Neural cell (in vitro differentiated cells): Measurements from ENCODE around the gene EIF2D. TPM values are rescaled to one million over a fixed set of nuclear protein-coding genes. Genes with fewer than 3 reads are reported as not detected.
"Not testable (repeated sequence)": the region's sequence is repeated elsewhere in the genome, so short reads cannot be mapped to it uniquely, and the experiment has no call there.

Experiments
- H2AFZ ChIP-seq: fragments of 200-600, 300-800 bp; sonication (generic), shearing (Covaris generic); 2 replicates; pipeline ENCODE4 v1.6.0; 2014; ENCODE audit warnings: low read depth, mild to moderate bottlenecking, antibody characterized with exemption, low read length, moderate library complexity
- H3F3A ChIP-seq: fragments of 200-600 bp; shearing (Covaris generic); 2 replicates; pipeline ENCODE4 v1.6.1; 2016; ENCODE audit warnings: mild to moderate bottlenecking, moderate library complexity, mixed read lengths, antibody characterized with exemption, low read length; ENCODE audit not compliant: insufficient read depth, poor library complexity, severe bottlenecking
- H3K27ac ChIP-seq: fragments of 200-600, 300-800 bp; sonication (generic), shearing (Covaris generic); 2 replicates; pipeline ENCODE4 v1.5.1; 2014; ENCODE audit warnings: mild to moderate bottlenecking, low read length, moderate library complexity
- H3K27me3 ChIP-seq: fragments of 300-800, 200-600 bp; sonication (generic), shearing (Covaris generic); 2 replicates; pipeline ENCODE4 v1.6.0; 2014; ENCODE audit warnings: mild to moderate bottlenecking, low read depth, low read length, moderate library complexity; ENCODE audit not compliant: insufficient read depth
- H3K36me3 ChIP-seq: fragments of 300-800, 200-600 bp; sonication (generic), shearing (Covaris generic); 2 replicates; pipeline ENCODE4 v1.5.1; 2014; ENCODE audit warnings: mild to moderate bottlenecking, antibody characterized with exemption, low read length, moderate library complexity; ENCODE audit not compliant: insufficient read depth
- H3K4me2 ChIP-seq: fragments of 300-800, 200-600 bp; sonication (generic), shearing (Covaris generic); 2 replicates; pipeline ENCODE4 v1.6.0; 2014; ENCODE audit warnings: mild to moderate bottlenecking, low read length
- H3K4me3 ChIP-seq: fragments of 300-800, 200-600 bp; sonication (generic), shearing (Covaris generic); 2 replicates; pipeline ENCODE4 v1.5.1; 2014; ENCODE audit warnings: mild to moderate bottlenecking, low read length, moderate library complexity
- H3K79me2 ChIP-seq: fragments of 200-600 bp; shearing (Covaris generic); replicated peaks from 2 replicates; pipeline ENCODE4 v1.6.0; 2014; ENCODE audit warnings: mild to moderate bottlenecking, low read length, moderate library complexity; ENCODE audit not compliant: insufficient read depth
- H3K9ac ChIP-seq: fragments of 300-800, 200-600 bp; sonication (generic), shearing (Covaris generic); 2 replicates; pipeline ENCODE4 v1.6.1; 2016; ENCODE audit warnings: mild to moderate bottlenecking, low read length, mixed read lengths
- H3K9me2 ChIP-seq: fragments of 200-600 bp; shearing (Covaris generic); 2 replicates; pipeline ENCODE4 v1.6.1; 2016; ENCODE audit warnings: mild to moderate bottlenecking, low read length, mixed read lengths; ENCODE audit not compliant: insufficient read depth
- H3K9me3 ChIP-seq: fragments of 200-600, 300-800 bp; sonication (generic), shearing (Covaris generic); 2 replicates; pipeline ENCODE4 v1.6.1; 2016; ENCODE audit warnings: mild to moderate bottlenecking, mixed run types, low read length, moderate library complexity, mixed read lengths
- H4K20me1 ChIP-seq: fragments of 200-600 bp; shearing (Covaris generic); 2 replicates; pipeline ENCODE4 v1.6.1; 2016; ENCODE audit warnings: mild to moderate bottlenecking, mixed run types; ENCODE audit not compliant: insufficient read depth
- EP300 ChIP-seq: fragments of 450-650 bp; conservative IDR thresholded peaks from 2 replicates; pipeline ENCODE4 v1.6.1; 2014; ENCODE audit warnings: antibody characterized with exemption, mild to moderate bottlenecking, moderate library complexity; ENCODE audit not compliant: poor library complexity, severe bottlenecking
- MXI1 ChIP-seq: fragments of 450-650 bp; conservative IDR thresholded peaks from 2 replicates; pipeline ENCODE4 v1.6.1; 2014; ENCODE audit warnings: antibody characterized with exemption, mild to moderate bottlenecking; ENCODE audit not compliant: poor library complexity, severe bottlenecking
- RAD21 ChIP-seq: fragments of 450-650 bp; conservative IDR thresholded peaks from 2 replicates; pipeline ENCODE4 v1.6.1; 2014; ENCODE audit warnings: antibody characterized with exemption, mild to moderate bottlenecking, moderate library complexity
- REST ChIP-seq: IDR thresholded peaks from 2 replicates; pipeline ENCODE4 v1.6.1; 2012; ENCODE audit warnings: borderline replicate concordance
- SMC3 ChIP-seq: fragments of 450-650 bp; conservative IDR thresholded peaks from 2 replicates; pipeline ENCODE4 v1.6.1; 2014; ENCODE audit warnings: antibody characterized with exemption, mild to moderate bottlenecking, moderate library complexity; ENCODE audit not compliant: poor library complexity
- TAF1 ChIP-seq: IDR thresholded peaks from 2 replicates; pipeline ENCODE4 v1.6.1; 2012; ENCODE audit warnings: low read depth
- polyA plus RNA-seq: library from polyadenylated mRNA; depleted of rRNA; stranded (reverse); fragments of >200 nt; gene quantifications from 2 replicates; pipeline ENCODE4 v1.2.3, GENCODE V29; 2014

The EIF2D gene
- polyA plus RNA-seq, 1 donor from 2014 or later: 37.1 TPM

GRCh38 chr1:206582537-206582936 is 29.7 kb downstream of the EIF2D start:
- no peaks in the 10 kb centered on the region for H4K20me1 ChIP-seq
- H2AFZ ChIP-seq: no peak overlapping the region
- no peaks in the 10 kb centered on the region for H3K79me2 ChIP-seq
- no peak overlapping the region for H3K4me2 ChIP-seq
- H3K9ac ChIP-seq: no peak overlapping the region
- H3K27ac ChIP-seq: no peak overlapping the region
- no peaks in the 10 kb centered on the region for H3K27me3 ChIP-seq
- no peak overlapping the region for H3K4me3 ChIP-seq
- H3K9me2 ChIP-seq: no peaks in the 10 kb centered on the region
- TF ChIP-seq EP300 (no peak), REST (no peak), MXI1 (no peak)
- no peaks in the 10 kb centered on the region for H3K9me3 ChIP-seq
- H3F3A ChIP-seq: no peaks in the 10 kb centered on the region
- no peaks in the 10 kb centered on the region for H3K36me3 ChIP-seq

- Histone ChIP-seq H3K27me3 (no peaks in the 10 kb centered on the region), H3K9me2 (no peaks in the 10 kb centered on the region), H3F3A (no peaks in the 10 kb centered on the region), H3K27ac (no peak overlapping the region), H3K4me3 (no peak overlapping the region), H3K79me2 (no peaks in the 10 kb centered on the region), H3K9me3 (no peaks in the 10 kb centered on the region), H2AFZ (no peak overlapping the region), H3K4me2 (no peak overlapping the region), H3K9ac (no peak overlapping the region), H4K20me1 (no peaks in the 10 kb centered on the region), H3K36me3 (no peaks in the 10 kb centered on the region)
- TF ChIP-seq SMC3: no peak
- no peak for TF ChIP-seq RAD21
- no peak for TF ChIP-seq EP300
- TF ChIP-seq TAF1: no peak
Measured at GRCh38 chr1:206581571-206581981, 30.7 kb downstream of the EIF2D start.

- H3K4me3 ChIP-seq, H4K20me1 ChIP-seq, H3F3A ChIP-seq, H3K9me3 ChIP-seq, H3K27me3 ChIP-seq, H3K4me2 ChIP-seq, H2AFZ ChIP-seq, H3K9me2 ChIP-seq, H3K79me2 ChIP-seq, H3K36me3 ChIP-seq, H3K9ac ChIP-seq, H3K27ac ChIP-seq: not testable (repeated sequence)
Measured at GRCh38 chr1:206581114-206581497, 31.2 kb downstream of the EIF2D start.

GRCh38 chr1:206580438-206581113 is 31.7 kb downstream of the EIF2D start:
- no peaks in the 10 kb centered on the region for H3K9me2 ChIP-seq
- no peaks in the 10 kb centered on the region for H3K9me3 ChIP-seq
- no peak overlapping the region for H3K9ac ChIP-seq
- no peak overlapping the region for H3K4me2 ChIP-seq
- no peaks in the 10 kb centered on the region for H3F3A ChIP-seq
- H3K27ac ChIP-seq: no peak overlapping the region
- no peak overlapping the region for H2AFZ ChIP-seq
- TF ChIP-seq REST: no peak
- no peak for TF ChIP-seq EP300
- no peak for TF ChIP-seq RAD21
- no peaks in the 10 kb centered on the region for H4K20me1 ChIP-seq
- H3K27me3 ChIP-seq: no peaks in the 10 kb centered on the region
- no peaks in the 10 kb centered on the region for H3K79me2 ChIP-seq
- H3K4me3 ChIP-seq: no peak overlapping the region
- no peaks in the 10 kb centered on the region for H3K36me3 ChIP-seq
